NT2/D1 (cell line): ENCODE results near the gene CD109.

Experiments used
- SUZ12 ChIP-seq: IDR thresholded peaks from 2 replicates; pipeline ENCODE4 v1.6.1; 2011; ENCODE audit not compliant: insufficient read length, insufficient read depth; ENCODE audit errors: extremely low read depth
- ZNF274 ChIP-seq: IDR thresholded peaks from 2 replicates; pipeline ENCODE4 v1.6.1; 2011; ENCODE audit warnings: mild to moderate bottlenecking, low read depth, low read length

DNA sequence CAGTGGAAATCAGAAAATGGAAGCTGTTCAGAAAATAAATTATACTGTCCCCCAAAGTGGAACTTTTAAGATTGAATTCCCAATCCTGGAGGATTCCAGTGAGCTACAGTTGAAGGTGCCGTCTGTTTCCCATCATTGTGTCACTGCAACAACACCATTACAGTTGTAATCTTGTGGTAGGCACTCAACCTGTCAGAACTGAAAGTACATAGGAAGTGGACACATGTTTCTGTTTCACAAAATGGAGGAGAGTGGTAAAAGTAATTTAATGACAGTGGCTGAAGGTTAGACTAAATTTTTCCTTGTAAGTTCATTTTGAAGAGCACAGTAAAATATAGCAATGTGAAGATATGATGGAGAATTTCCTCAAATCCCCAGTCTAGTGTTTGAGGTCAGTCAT, 70.0 kb downstream of the CD109 start:
- no peak for TF ChIP-seq SUZ12
- TF ChIP-seq ZNF274, result no peak
